Stimulated activated CD4-positive, alpha-beta T cell treated with anti-CD3 and anti-CD28 coated beads, Interleukin-1b, Interleukin-23, amount 100 ng/mL, for 48 hours (primary cell): ENCODE measurements around the gene IGSF8.

Experiments used
- DNase-seq: peaks from one replicate; pipeline ENCODE4 v3.0.0-alpha.2; 2020

Gene IGSF8

DNA sequence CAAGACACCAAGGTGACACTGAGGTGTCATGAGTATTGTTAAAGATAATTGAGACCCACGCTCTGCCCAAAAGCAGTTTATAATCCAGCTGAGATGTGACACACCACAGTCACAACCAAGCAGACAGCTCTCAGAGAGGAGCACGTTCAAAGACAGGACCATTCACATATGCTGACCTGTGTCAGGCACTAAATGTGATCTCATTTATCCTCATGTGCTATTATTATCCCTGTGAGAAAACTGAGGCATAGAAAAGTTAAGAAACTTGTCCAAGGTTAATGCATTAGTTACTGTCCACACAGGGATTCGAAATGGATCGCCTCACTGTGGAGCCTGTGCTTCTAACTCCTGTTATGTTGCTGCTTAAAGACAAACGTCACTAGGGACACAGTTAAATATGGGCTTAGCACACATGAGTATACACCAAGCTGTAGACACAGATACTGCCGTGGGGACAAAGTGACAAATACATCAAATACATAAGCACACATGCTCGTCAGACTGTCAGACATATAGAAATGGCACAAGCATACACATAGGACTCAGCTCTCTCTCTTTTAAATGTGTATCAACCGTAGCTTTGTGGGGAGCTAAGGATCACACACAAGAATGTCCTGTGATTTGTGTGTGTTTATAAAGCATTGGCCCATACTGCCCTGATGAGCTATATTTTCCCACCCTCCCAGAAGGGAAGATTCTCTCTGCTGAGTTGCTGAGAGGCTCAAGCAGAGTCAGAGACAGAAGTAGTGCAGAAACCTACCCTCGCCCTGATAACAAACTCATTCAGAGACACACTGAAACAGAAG, 3.5 kb upstream of the IGSF8 start:
- DNase-seq = no peak

GRCh38 chr1:160101037-160101716, 2.8 kb upstream of the IGSF8 start:
- DNase-seq = peak; percentile 73

GRCh38 chr1:160099716-160100375, 1.4 kb upstream of the IGSF8 start:
- DNase-seq = no peak

GRCh38 chr1:160098852-160099561, 588 bp upstream of the IGSF8 start:
- peak; percentile 97 for DNase-seq

- DNase-seq = peak; percentile 63
These were observed 1.1 kb downstream of the IGSF8 start for GRCh38 chr1:160097151-160097910.

GRCh38 chr1:160096274-160097116, 1.9 kb downstream of the IGSF8 start:
- DNase-seq = peak; percentile 19

DNA sequence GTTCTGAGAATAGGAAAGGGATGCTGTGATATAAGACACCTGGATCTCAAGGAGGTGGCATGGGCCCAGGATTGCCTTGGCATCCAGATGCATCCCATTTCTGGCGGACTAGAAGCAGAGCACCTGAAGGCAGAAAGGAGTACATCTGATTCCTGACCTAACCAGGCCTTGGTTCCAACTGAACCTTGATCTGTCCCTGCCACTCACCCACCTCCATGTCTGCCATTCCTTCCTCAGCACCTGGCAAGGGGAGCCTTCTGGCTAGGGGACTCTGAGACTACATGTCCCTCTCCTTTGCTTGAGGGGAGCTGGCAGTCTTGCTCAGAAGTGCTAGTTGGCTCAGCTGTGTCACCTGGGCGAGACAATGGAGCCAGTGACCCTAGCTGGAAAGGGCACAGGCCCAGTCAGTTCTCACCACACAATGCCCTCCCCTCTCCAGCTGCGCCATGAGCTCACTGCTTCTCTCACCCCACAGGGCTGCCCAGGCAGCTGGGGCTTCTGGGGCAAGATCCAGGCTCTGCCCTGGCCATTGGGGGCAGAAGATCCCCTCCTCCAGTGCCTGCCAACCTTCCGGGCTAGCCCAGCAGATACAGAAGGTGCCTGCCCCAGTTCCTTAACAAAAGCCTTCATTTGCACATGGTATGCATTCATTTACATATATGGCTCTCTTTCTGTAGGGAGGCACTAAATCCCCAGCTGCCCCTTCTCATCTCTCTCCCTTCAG, 2.9 kb downstream of the IGSF8 start:
- DNase-seq = no peak

DNA sequence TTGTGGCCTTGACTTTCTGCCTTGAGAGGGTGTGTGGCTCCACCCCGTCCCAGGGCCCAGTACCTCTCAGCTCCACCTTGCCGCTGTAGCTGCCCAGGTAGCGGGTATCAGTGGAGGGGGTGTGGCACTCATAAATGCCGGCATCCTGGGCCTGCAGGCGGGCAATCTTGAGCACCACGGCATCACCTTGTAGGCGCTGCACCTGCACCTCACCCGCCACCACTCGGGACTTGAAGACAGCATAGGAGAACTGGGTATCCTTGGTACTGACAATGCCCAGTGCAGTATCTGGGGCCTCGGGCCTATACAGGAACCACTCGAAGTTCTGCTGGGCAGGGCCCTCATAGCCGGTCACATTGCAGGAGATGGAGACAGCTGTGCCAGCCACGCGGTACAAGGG, 3.6 kb downstream of the IGSF8 start:
- DNase-seq = no peak

DNA sequence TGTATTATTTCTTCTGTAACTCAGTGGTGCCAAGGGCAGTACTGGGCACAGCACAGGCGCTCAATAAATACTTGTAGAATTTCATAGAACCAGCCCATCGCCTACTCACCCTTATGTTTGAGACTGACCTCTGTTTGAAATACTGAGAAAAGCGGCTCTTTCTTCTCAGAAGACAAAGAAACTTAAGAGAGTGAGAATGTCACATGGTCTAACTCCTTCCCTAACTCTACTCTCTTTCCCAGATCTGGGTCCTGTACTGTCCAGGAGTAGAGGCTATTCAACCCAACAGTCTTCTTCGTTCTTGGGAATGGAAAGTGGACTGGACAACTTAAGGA, 4.2 kb downstream of the IGSF8 start:
- DNase-seq = no peak

DNA sequence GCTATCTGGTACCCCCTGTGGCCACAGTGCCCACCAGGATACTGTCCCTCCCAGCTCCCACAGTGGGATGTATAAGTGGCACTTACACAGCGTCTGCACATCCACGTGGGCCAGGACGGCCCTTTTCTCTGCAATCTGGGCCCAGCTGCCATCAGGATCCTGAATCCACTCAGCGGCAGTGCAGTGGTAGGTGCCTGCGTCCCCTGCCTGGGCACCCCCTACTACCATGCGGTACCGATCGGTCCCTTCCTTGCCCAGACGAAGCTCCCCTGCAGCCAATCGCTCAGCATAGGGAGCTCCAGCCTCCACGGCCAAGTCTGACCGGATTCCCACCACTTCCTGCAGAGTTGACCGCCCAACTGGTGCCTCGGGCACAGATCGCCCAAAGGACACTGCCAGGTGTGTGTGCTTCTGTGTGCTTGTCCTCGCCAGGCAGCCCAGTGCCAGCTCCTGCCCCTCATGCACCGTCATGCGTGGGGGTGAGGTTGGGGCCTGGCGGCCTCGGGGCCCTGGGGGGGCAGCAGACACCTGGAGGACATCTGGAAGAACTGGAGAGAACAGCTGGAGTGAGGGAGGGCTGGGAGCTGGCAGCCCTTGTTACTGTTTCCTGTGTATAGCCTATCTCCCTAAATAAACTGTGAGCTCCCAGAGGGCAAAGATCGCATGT, 4.7 kb downstream of the IGSF8 start:
- DNase-seq = no peak

DNA sequence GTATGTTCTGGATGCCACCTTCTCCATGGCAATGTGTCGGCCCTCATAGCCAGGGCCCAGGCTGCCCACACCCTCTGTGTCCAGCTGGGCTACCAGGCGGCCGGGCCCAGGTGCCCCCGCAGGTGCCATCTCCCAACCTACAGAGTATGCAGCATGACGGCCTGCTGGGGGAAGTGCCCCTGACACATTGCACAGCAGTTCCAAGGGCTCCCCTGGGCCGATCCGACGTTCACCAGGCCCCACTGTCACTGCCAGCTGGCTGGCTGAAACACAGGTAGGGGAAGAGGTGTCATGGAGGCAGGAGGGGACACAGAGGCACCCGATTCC, 5.4 kb downstream of the IGSF8 start:
- no peak for DNase-seq

DNA sequence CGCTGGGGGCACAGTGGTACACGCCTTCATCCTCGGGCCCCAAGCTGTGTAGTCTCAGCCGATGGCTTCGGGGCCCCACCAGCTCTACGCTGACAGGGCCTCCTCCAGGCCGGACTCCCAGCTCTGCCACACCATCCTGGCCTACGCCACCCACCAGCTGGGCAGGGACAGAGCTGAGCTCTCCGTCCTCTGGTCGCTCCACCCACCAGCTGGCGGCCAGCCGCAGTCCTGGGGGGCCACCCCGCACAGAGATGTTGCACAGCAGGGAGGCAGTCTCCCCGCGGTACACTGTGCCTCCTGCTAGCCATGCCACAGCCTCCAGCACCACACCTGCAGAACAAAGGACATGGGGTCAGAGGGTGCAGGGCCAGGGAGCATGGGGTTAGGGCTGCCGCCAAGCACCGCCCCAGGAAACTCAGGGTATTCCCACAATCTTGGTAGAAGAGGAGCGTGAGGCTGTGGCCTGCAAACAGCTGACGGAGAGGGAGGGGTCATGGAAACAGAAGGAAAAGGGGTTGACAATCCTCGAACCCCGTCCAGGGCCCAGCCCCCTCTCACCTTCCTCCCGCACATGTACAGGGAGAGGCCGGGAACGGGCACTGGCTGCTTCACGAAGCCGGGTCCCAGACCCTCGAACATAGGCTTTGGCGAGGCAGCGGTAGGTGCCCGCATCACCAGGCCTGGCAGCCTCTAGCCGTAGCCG, 5.9 kb downstream of the IGSF8 start:
- no peak for DNase-seq

GRCh38 chr1:160091666-160092223, 6.7 kb downstream of the IGSF8 start:
- DNase-seq = no peak

DNA sequence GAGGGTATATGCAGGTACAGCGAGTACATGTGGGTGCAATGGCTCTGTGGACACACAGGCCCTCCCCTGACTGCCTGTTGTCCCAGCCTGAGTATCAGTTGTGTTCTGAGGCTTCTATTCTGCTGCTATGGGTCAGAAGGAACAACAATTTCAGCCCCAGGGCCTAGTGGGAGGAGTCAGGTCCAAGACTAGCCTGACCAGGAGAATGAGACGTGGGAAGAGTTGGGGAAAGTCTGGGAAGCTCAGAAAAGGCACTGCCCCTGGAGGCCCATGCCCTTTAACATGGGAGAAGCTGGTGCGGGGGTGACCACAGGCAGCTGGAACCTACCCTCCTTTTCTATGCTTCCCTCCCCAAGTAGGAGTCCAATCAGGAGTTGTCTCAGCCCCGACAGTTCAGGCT, 7.7 kb downstream of the IGSF8 start:
- no peak for DNase-seq

- DNase-seq = no peak
These were observed 8.5 kb downstream of the IGSF8 start for GRCh38 chr1:160089883-160090282.

DNA sequence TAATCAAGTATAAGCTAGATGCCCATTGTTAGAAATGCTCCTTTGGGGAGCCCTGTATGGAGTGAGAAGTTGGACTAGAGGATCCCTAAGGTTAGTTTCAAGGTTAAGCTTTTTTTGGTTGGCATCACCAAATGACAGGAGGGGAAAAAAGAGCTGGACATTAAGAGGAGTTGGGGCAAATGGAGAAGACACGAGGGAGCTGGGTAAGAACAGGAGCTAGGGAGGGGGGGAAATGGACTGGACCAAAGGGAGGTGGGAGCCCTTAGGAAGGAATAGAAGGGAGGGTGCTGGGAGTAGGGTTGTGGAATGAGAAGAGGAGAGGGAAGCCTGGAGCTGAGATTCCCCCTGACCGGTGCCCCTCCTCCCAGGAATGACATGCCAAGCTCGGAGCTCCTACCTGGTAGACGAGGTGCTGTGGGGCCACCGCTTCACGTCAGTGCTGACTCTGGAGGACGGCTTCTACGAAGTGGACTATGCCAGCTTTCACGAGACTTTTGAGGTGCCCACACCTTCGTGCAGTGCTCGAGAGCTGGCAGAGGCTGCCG, 11.2 kb downstream of the IGSF8 start:
- no peak for DNase-seq

DNA sequence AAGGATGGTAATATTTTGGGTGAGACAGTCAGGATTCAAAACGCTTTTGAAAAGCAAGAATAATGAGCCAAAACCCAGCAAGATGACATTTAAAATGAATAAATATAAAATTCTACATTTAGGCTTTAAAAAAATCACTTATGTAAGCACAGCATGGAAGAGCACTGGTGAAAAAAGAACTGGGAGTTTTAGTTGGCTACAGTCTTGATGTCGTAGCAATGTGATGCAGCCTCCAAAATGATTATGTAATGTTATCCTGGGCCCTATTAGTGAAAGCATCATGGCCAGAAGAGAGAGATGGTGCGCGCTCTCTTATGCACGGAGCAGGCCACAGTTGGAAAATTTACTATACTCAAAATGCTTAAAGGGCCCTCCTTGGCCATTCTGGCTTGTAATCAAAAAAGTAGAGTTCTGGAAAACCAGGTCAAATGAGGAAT, 11.9 kb downstream of the IGSF8 start:
- no peak for DNase-seq

- DNase-seq = peak; percentile 81
These were observed 12.5 kb downstream of the IGSF8 start for GRCh38 chr1:160085686-160086455.
